Germinal center (tissue), 1 donor: Measurements from ENCODE around the gene WNK2.
A peak's percentile ranks its signal among the peaks of the same experiment; 100 is the strongest.
"Not testable (repeated sequence)": the region's sequence is repeated elsewhere in the genome, so short reads cannot be mapped to it uniquely, and the experiment has no call there.

ENCODE experiments used
- DNase-seq: peaks from one replicate; pipeline ENCODE4 v3.0.0; 2012; ENCODE audit warnings: mixed read lengths, low spot score

WNK2 gene

GRCh38 chr9:93183663-93184431, at the start of gene WNK2:
TSS of gene WNK2 (plus strand) at chr9:93184139. CDS start at chr9:93184930, 791 bp downstream.
- peak; percentile 88 for DNase-seq

- DNase-seq: peak; percentile 2
These were observed 49.0 kb upstream of the WNK2 start for GRCh38 chr9:93134740-93135444.

GRCh38 chr9:93136011-93136440, 47.9 kb upstream of the WNK2 start:
- no peak for DNase-seq

- DNase-seq: no peak
These were observed 46.6 kb upstream of the WNK2 start for GRCh38 chr9:93137362-93137761.

- peak; percentile 81 for DNase-seq
These were observed 45.7 kb upstream of the WNK2 start for GRCh38 chr9:93138171-93138764.

- no peak for DNase-seq
These were observed 44.4 kb upstream of the WNK2 start for GRCh38 chr9:93139365-93140182.

- DNase-seq: no peak
These were observed 42.0 kb upstream of the WNK2 start for GRCh38 chr9:93141771-93142483.

GRCh38 chr9:93143830-93144530, 40.0 kb upstream of the WNK2 start:
- peak; percentile 53 for DNase-seq

GRCh38 chr9:93146696-93147095, 37.2 kb upstream of the WNK2 start:
- DNase-seq: not testable (repeated sequence)

GRCh38 chr9:93147632-93148031, 36.3 kb upstream of the WNK2 start:
- DNase-seq: no peak

- DNase-seq: no peak
These were observed 35.2 kb upstream of the WNK2 start for GRCh38 chr9:93148721-93149120.

GRCh38 chr9:93149361-93149760, 34.6 kb upstream of the WNK2 start:
- DNase-seq: no peak

- no peak for DNase-seq
These were observed 32.7 kb upstream of the WNK2 start for GRCh38 chr9:93151097-93151784.

GRCh38 chr9:93154293-93154903, 29.5 kb upstream of the WNK2 start:
- DNase-seq: peak; percentile 68

- no peak for DNase-seq
These were observed 28.0 kb upstream of the WNK2 start for GRCh38 chr9:93155716-93156474.

GRCh38 chr9:93156475-93157008, 27.4 kb upstream of the WNK2 start:
- no peak for DNase-seq

GRCh38 chr9:93159601-93160471, 24.1 kb upstream of the WNK2 start:
- DNase-seq: peak; percentile 84
